Measurements from ENCODE around the gene GPR137B.

The GPR137B gene

GRCh38 chr1:236209185-236209584, 66.8 kb downstream of the GPR137B start:
- Histone ChIP-seq H3K9ac (ENCODE audit: low read depth, low read length) (no peak overlapping the region), H3K36me3 (ENCODE audit: insufficient read depth, low read length) (no peaks in the 10 kb centered on the region), H3K27ac (ENCODE audit: low read depth, low read length) (no peak overlapping the region), H3K4me1 (ENCODE audit: insufficient read depth, low read length) (peaks cover 11% of the 10 kb centered on the region; the same call in 1 of the 2 replicates), H3K27me3 (ENCODE audit: insufficient read depth, low read length) (no peaks in the 10 kb centered on the region), H3K9me3 (ENCODE audit: insufficient read depth, low read depth, low read length) (no peaks in the 10 kb centered on the region), H3K4me3 (ENCODE audit: low read length) (no peak overlapping the region)
- 85% methylated on average over 2 of the region's 2 CpGs for WGBS

GRCh38 chr1:236209713-236210112, 67.4 kb downstream of the GPR137B start:
- Histone ChIP-seq H3K27me3 (ENCODE audit: insufficient read depth, low read length) (no peaks in the 10 kb centered on the region), H3K4me3 (ENCODE audit: low read length) (no peak overlapping the region)

GRCh38 chr1:236211815-236212214, 69.5 kb downstream of the GPR137B start:
- Histone ChIP-seq H3K4me1 (ENCODE audit: insufficient read depth, low read length) (peaks cover 3% of the 10 kb centered on the region; the same call in 1 of the 2 replicates), H3K36me3 (ENCODE audit: insufficient read depth, low read length) (no peaks in the 10 kb centered on the region), H3K27ac (ENCODE audit: low read depth, low read length) (no peak overlapping the region), H3K9me3 (ENCODE audit: insufficient read depth, low read depth, low read length) (no peaks in the 10 kb centered on the region), H3K9ac (ENCODE audit: low read depth, low read length) (no peak overlapping the region), H3K27me3 (ENCODE audit: insufficient read depth, low read length) (no peaks in the 10 kb centered on the region), H3K4me3 (ENCODE audit: low read length) (no peak overlapping the region)
- 94% methylated on average over 5 of the region's 5 CpGs for WGBS

More at GRCh38 chr1:236209713-236210112, 67.4 kb downstream of the GPR137B start:
- Histone ChIP-seq H3K4me1 (ENCODE audit: insufficient read depth, low read length) (peaks cover 11% of the 10 kb centered on the region; the same call in 1 of the 2 replicates), H3K36me3 (ENCODE audit: insufficient read depth, low read length) (no peaks in the 10 kb centered on the region), H3K27ac (ENCODE audit: low read depth, low read length) (no peak overlapping the region), H3K9ac (ENCODE audit: low read depth, low read length) (no peak overlapping the region), H3K9me3 (ENCODE audit: insufficient read depth, low read depth, low read length) (no peaks in the 10 kb centered on the region)

- Histone ChIP-seq H3K9ac (ENCODE audit: low read depth, low read length) (no peak overlapping the region), H3K9me3 (ENCODE audit: insufficient read depth, low read depth, low read length) (no peaks in the 10 kb centered on the region), H3K27ac (ENCODE audit: low read depth, low read length) (no peak overlapping the region), H3K4me3 (ENCODE audit: low read length) (no peak overlapping the region), H3K27me3 (ENCODE audit: insufficient read depth, low read length) (no peaks in the 10 kb centered on the region), H3K36me3 (ENCODE audit: insufficient read depth, low read length) (no peaks in the 10 kb centered on the region), H3K4me1 (ENCODE audit: insufficient read depth, low read length) (no peaks in the 10 kb centered on the region)
- 79% methylated on average over 3 of the region's 3 CpGs for WGBS
Measured at GRCh38 chr1:236213534-236213933, 71.2 kb downstream of the GPR137B start.

GRCh38 chr1:236214761-236215160, 72.4 kb downstream of the GPR137B start:
- Histone ChIP-seq H3K27ac (ENCODE audit: low read depth, low read length) (no peak overlapping the region), H3K9ac (ENCODE audit: low read depth, low read length) (no peak overlapping the region), H3K4me1 (ENCODE audit: insufficient read depth, low read length) (no peaks in the 10 kb centered on the region), H3K27me3 (ENCODE audit: insufficient read depth, low read length) (no peaks in the 10 kb centered on the region), H3K9me3 (ENCODE audit: insufficient read depth, low read depth, low read length) (no peaks in the 10 kb centered on the region), H3K36me3 (ENCODE audit: insufficient read depth, low read length) (no peaks in the 10 kb centered on the region), H3K4me3 (ENCODE audit: low read length) (no peak overlapping the region)
- 91% methylated on average over 1 of the region's 1 CpG for WGBS

GRCh38 chr1:236220473-236220872, 78.1 kb downstream of the GPR137B start:
- Histone ChIP-seq H3K4me3 (ENCODE audit: low read length) (no peak overlapping the region), H3K27me3 (ENCODE audit: insufficient read depth, low read length) (no peaks in the 10 kb centered on the region), H3K9ac (ENCODE audit: low read depth, low read length) (no peak overlapping the region), H3K4me1 (ENCODE audit: insufficient read depth, low read length) (no peaks in the 10 kb centered on the region), H3K9me3 (ENCODE audit: insufficient read depth, low read depth, low read length) (no peaks in the 10 kb centered on the region), H3K36me3 (ENCODE audit: insufficient read depth, low read length) (no peaks in the 10 kb centered on the region), H3K27ac (ENCODE audit: low read depth, low read length) (no peak overlapping the region)
- no CpG with 5 or more reads among the region's 1 CpG for WGBS

GRCh38 chr1:236222632-236223031, 80.3 kb downstream of the GPR137B start:
- no peaks in the 10 kb centered on the region for H3K36me3 ChIP-seq (ENCODE audit: insufficient read depth, low read length)
- no peak overlapping the region for H3K9ac ChIP-seq (ENCODE audit: low read depth, low read length)
- no peak overlapping the region for H3K4me3 ChIP-seq (ENCODE audit: low read length)
- 100% methylated on average over 1 of the region's 1 CpG for WGBS
- no peaks in the 10 kb centered on the region for H3K4me1 ChIP-seq (ENCODE audit: insufficient read depth, low read length)
- H3K9me3 ChIP-seq (ENCODE audit: insufficient read depth, low read depth, low read length), result no peaks in the 10 kb centered on the region
- H3K27me3 ChIP-seq (ENCODE audit: insufficient read depth, low read length), result no peaks in the 10 kb centered on the region
- H3K27ac ChIP-seq (ENCODE audit: low read depth, low read length), result no peak overlapping the region

- H3K4me1 ChIP-seq (ENCODE audit: insufficient read depth, low read length), result no peaks in the 10 kb centered on the region
- no peaks in the 10 kb centered on the region for H3K36me3 ChIP-seq (ENCODE audit: insufficient read depth, low read length)
- no peaks in the 10 kb centered on the region for H3K9me3 ChIP-seq (ENCODE audit: insufficient read depth, low read depth, low read length)
- H3K9ac ChIP-seq (ENCODE audit: low read depth, low read length), result no peak overlapping the region
- H3K27ac ChIP-seq (ENCODE audit: low read depth, low read length), result no peak overlapping the region
- WGBS, result 92% methylated on average over 4 of the region's 4 CpGs
- H3K27me3 ChIP-seq (ENCODE audit: insufficient read depth, low read length), result no peaks in the 10 kb centered on the region
- H3K4me3 ChIP-seq (ENCODE audit: low read length), result no peak overlapping the region
Measured at GRCh38 chr1:236228411-236228810, 86.1 kb downstream of the GPR137B start.

GRCh38 chr1:236235116-236235515, 92.8 kb downstream of the GPR137B start:
- H3K4me1 ChIP-seq (ENCODE audit: insufficient read depth, low read length), result no peaks in the 10 kb centered on the region
- H3K27ac ChIP-seq (ENCODE audit: low read depth, low read length), result no peak overlapping the region
- 89% methylated on average over 3 of the region's 3 CpGs for WGBS
- H3K9ac ChIP-seq (ENCODE audit: low read depth, low read length), result no peak overlapping the region
- H3K4me3 ChIP-seq (ENCODE audit: low read length), result no peak overlapping the region
- no peaks in the 10 kb centered on the region for H3K36me3 ChIP-seq (ENCODE audit: insufficient read depth, low read length)
- H3K27me3 ChIP-seq (ENCODE audit: insufficient read depth, low read length), result no peaks in the 10 kb centered on the region
- H3K9me3 ChIP-seq (ENCODE audit: insufficient read depth, low read depth, low read length), result no peaks in the 10 kb centered on the region

GRCh38 chr1:236239092-236239585, 96.8 kb downstream of the GPR137B start:
- Histone ChIP-seq H3K27ac (ENCODE audit: low read depth, low read length) (no peak overlapping the region), H3K9me3 (ENCODE audit: insufficient read depth, low read depth, low read length) (no peaks in the 10 kb centered on the region), H3K36me3 (ENCODE audit: insufficient read depth, low read length) (no peaks in the 10 kb centered on the region), H3K4me1 (ENCODE audit: insufficient read depth, low read length) (no peaks in the 10 kb centered on the region), H3K9ac (ENCODE audit: low read depth, low read length) (no peak overlapping the region), H3K4me3 (ENCODE audit: low read length) (no peak overlapping the region), H3K27me3 (ENCODE audit: insufficient read depth, low read length) (no peaks in the 10 kb centered on the region)
- 93% methylated on average over 1 of the region's 1 CpG for WGBS

- Histone ChIP-seq H3K9me3 (ENCODE audit: insufficient read depth, low read depth, low read length) (no peaks in the 10 kb centered on the region), H3K9ac (ENCODE audit: low read depth, low read length) (no peak overlapping the region), H3K27ac (ENCODE audit: low read depth, low read length) (no peak overlapping the region), H3K27me3 (ENCODE audit: insufficient read depth, low read length) (no peaks in the 10 kb centered on the region), H3K36me3 (ENCODE audit: insufficient read depth, low read length) (no peaks in the 10 kb centered on the region), H3K4me1 (ENCODE audit: insufficient read depth, low read length) (no peaks in the 10 kb centered on the region), H3K4me3 (ENCODE audit: low read length) (no peak overlapping the region)
- 86% methylated on average over 2 of the region's 3 CpGs for WGBS
Measured at GRCh38 chr1:236240675-236241074, 98.3 kb downstream of the GPR137B start.

GRCh38 chr1:236242568-236242967, 100.2 kb downstream of the GPR137B start:
- 85% methylated on average over 2 of the region's 2 CpGs for WGBS

More at GRCh38 chr1:236242568-236242967, 100.2 kb downstream of the GPR137B start:
- H3K4me3 ChIP-seq (ENCODE audit: low read length), result no peak overlapping the region
- H3K27ac ChIP-seq (ENCODE audit: low read depth, low read length), result no peak overlapping the region
- no peak overlapping the region for H3K9ac ChIP-seq (ENCODE audit: low read depth, low read length)
- H3K4me1 ChIP-seq (ENCODE audit: insufficient read depth, low read length), result no peaks in the 10 kb centered on the region
- H3K27me3 ChIP-seq (ENCODE audit: insufficient read depth, low read length), result no peaks in the 10 kb centered on the region
- no peaks in the 10 kb centered on the region for H3K36me3 ChIP-seq (ENCODE audit: insufficient read depth, low read length)
- H3K9me3 ChIP-seq (ENCODE audit: insufficient read depth, low read depth, low read length), result no peaks in the 10 kb centered on the region
